Ovary (tissue), 9 donors: Measurements from ENCODE around the gene TBXAS1. TPM values are rescaled to one million over a fixed set of nuclear protein-coding genes. Genes with fewer than 3 reads are reported as not detected.
"Not testable (repeated sequence)": the region's sequence is repeated elsewhere in the genome, so short reads cannot be mapped to it uniquely, and the experiment has no call there.

Experiments
- DNase-seq, 5 donors: peaks; one replicate each; pipeline ENCODE4 v3.0.0-alpha.2; 2019 to 2020
- H3K27ac ChIP-seq, 2 donors: fragments of 200-600 bp; one replicate each; pipeline versions ENCODE4 v1.5.1 to v1.8.0; 2019 to 2022
- H3K27me3 ChIP-seq: fragments of 200-600 bp; one replicate; pipeline ENCODE4 v1.8.0; 2022
- H3K36me3 ChIP-seq: fragments of 200-600 bp; sonication (generic); one replicate; pipeline ENCODE4 v1.5.1; 2019
- H3K4me1 ChIP-seq: one replicate; pipeline ENCODE4 v1.8.1; 2013; ENCODE audit warnings: mild to moderate bottlenecking, moderate library complexity; ENCODE audit not compliant: insufficient read depth
- H3K4me3 ChIP-seq: fragments of 200-600 bp; sonication (generic); one replicate; pipeline ENCODE4 v1.5.1; 2017
- H3K9me3 ChIP-seq, 2 donors: fragments of 200-600 bp in 1 of 2; sonication (generic) in 1 of 2; one replicate each; pipeline versions ENCODE4 v1.5.1 to v1.8.1; 2013 to 2019; ENCODE audit warnings: mild to moderate bottlenecking in 1 of 2, moderate library complexity in 1 of 2
- CTCF ChIP-seq, 3 donors: fragments of 450-650 bp in 2 of 3; fragments of 200-600 bp in 1 of 3; IDR thresholded peaks; one replicate each; pipeline versions ENCODE4 v1.5.1 to v1.8.0; 2016 to 2022; ENCODE audit warnings: antibody characterized with exemption in 3 of 3, mild to moderate bottlenecking in 1 of 3
- EP300 ChIP-seq: sonication (generic); formaldehyde crosslinking; IDR thresholded peaks from one replicate; pipeline ENCODE4 v1.6.1; 2017; ENCODE audit warnings: antibody characterized with exemption
- POLR2A ChIP-seq: fragments of 450-650 bp; IDR thresholded peaks from one replicate; pipeline ENCODE4 v1.6.1; 2017; ENCODE audit warnings: antibody characterized with exemption, mild to moderate bottlenecking, moderate library complexity
- WGBS, 3 donors: extraction: QIAGEN DNeasy Blood & Tissue Kit in 1 of 3; methylation state at CpG; one replicate each; pipeline versions ENCODE4 v1.1.5 to v1.1.7; 2013 to 2017; 5-methylcytosine and 5-hydroxymethylcytosine counted together
- intact Hi-C, 4 donors: fragments of 100-400 bp; cut with DNase I; formaldehyde crosslinking; loops; one replicate each; pipeline versions ENCODE4 v1.11.0 to v1.15.1; 2022 to 2023
- polyA plus RNA-seq, 2 donors: library from polyadenylated mRNA; stranded (reverse); fragments of 200-250 nt in 1 of 2; fragments of 350-450 nt in 1 of 2; fragmentation: Illumina TruSeq in 1 of 2; extraction: RNeasy Lipid Tissue Mini Kit (QIAGEN cat#74804) in 1 of 2; gene quantifications; one replicate each; pipeline ENCODE4 v1.2.3, GENCODE V29; 2013 to 2014
- total RNA-seq, 7 donors: library from RNA; depleted of rRNA in 2 of 7; stranded (reverse); fragments of >200 nt in 2 of 7; fragmentation: NEBNext Ultra II Directional in 3 of 7; extraction: Animal tissue kit (Norgen Biotek cat#: 25700) in 3 of 7; gene quantifications; one replicate each; pipeline versions ENCODE4 v1.1.0 to v1.2.4, GENCODE V29; 2016 to 2023
- donor health status: DM: no; HTN: no; CAD: no; lungs with moderate emphysema.
- donor health status: DM: no; HTN: no; CAD: no.
- donor health status: Bipolar disorder and iron deficiency.
- donor health status: DM: yes; HTN: yes; CAD: no.
- donor health status: DM: no; HTN: no; CAD: no.
- donor health status: DM: yes; HTN: yes; CAD: no.

The TBXAS1 gene
- total and polyA plus RNA-seq, 9 donors, result 3.1 to 16.8 (median 9.0) TPM

- no peaks in the 10 kb centered on the region for H3K36me3 ChIP-seq
Observed at GRCh38 chr7:139902436-139903102, 73.5 kb downstream of the TBXAS1 start.

GRCh38 chr7:139903103-139903477 is 74.0 kb downstream of the TBXAS1 start:
- H3K9me3 ChIP-seq, H3K4me3 ChIP-seq, H3K27me3 ChIP-seq, H3K36me3 ChIP-seq, intact Hi-C loops, DNase-seq, H3K4me1 ChIP-seq, H3K27ac ChIP-seq: not testable (repeated sequence)
- 82 to 87% (median 85%) methylated on average over 2 of the region's 2 CpGs for WGBS, 3 donors

More at GRCh38 chr7:139902436-139903102, 73.5 kb downstream of the TBXAS1 start:
- no peak for DNase-seq
- TF ChIP-seq EP300, result no peak
- no peak for TF ChIP-seq POLR2A
- no peak for TF ChIP-seq CTCF (IDR thresholded peaks at IDR 0.05)
- intact Hi-C loops, result no loop called here
- WGBS, 3 donors, result 64 to 92% (median 92%) methylated on average over 4 of the region's 4 CpGs
- H3K4me1 ChIP-seq, result no peaks in the 10 kb centered on the region
- no peak overlapping the region for H3K27ac ChIP-seq
- no peaks in the 10 kb centered on the region for H3K27me3 ChIP-seq
- H3K4me3 ChIP-seq, result no peak overlapping the region
- H3K9me3 ChIP-seq, result no peaks in the 10 kb centered on the region

- Histone ChIP-seq H3K27me3 (no peaks in the 10 kb centered on the region), H3K27ac (no peak overlapping the region), H3K9me3 (no peaks in the 10 kb centered on the region), H3K36me3 (no peaks in the 10 kb centered on the region), H3K4me3 (no peak overlapping the region), H3K4me1 (peaks cover 1% of the 10 kb centered on the region)
- no peak for DNase-seq
- TF ChIP-seq EP300, result no peak
- TF ChIP-seq CTCF (IDR thresholded peaks at IDR 0.05), result no peak
- no peak for TF ChIP-seq POLR2A
- intact Hi-C loops, result no loop called here
Observed at GRCh38 chr7:139906879-139907278, 77.8 kb downstream of the TBXAS1 start.

GRCh38 chr7:139908792-139909191 is 79.7 kb downstream of the TBXAS1 start:
- DNase-seq, result no peak
- Histone ChIP-seq H3K27ac (no peak overlapping the region), H3K9me3 (no peaks in the 10 kb centered on the region), H3K36me3 (no peaks in the 10 kb centered on the region), H3K4me3 (no peak overlapping the region), H3K4me1 (peaks cover 1% of the 10 kb centered on the region), H3K27me3 (no peaks in the 10 kb centered on the region)
- TF ChIP-seq CTCF (IDR thresholded peaks at IDR 0.05) (no peak), EP300 (no peak), POLR2A (no peak)
- intact Hi-C loops, result no loop called here

- no peak for TF ChIP-seq CTCF (IDR thresholded peaks at IDR 0.05)
- TF ChIP-seq POLR2A, result no peak
- no peak for TF ChIP-seq EP300
- DNase-seq, result no peak
- Histone ChIP-seq H3K4me1 (peaks cover 1% of the 10 kb centered on the region), H3K27me3 (no peaks in the 10 kb centered on the region), H3K9me3 (no peaks in the 10 kb centered on the region), H3K4me3 (no peak overlapping the region), H3K36me3 (no peaks in the 10 kb centered on the region), H3K27ac (no peak overlapping the region)
- WGBS, 3 donors, result 27 to 43% (median 35%) methylated on average over 6 of the region's 6 CpGs
- intact Hi-C loops, result no loop called here
Observed at GRCh38 chr7:139909379-139910050, 80.5 kb downstream of the TBXAS1 start.
